Lower leg skin (tissue), 3 donors: Measurements from ENCODE around the gene GPN1.

Experiments used
- POLR2A ChIP-seq, 2 donors: fragments of 450-650 bp; IDR thresholded peaks; one replicate each; pipeline ENCODE4 v1.6.1; 2016 to 2017; ENCODE audit warnings: antibody characterized with exemption in 2 of 2, mild to moderate bottlenecking in 1 of 2, moderate library complexity in 1 of 2
- TF ChIP-seq, protein P1 (sequence below), 3 donors: fragments of 450-650 bp; IDR thresholded peaks; one replicate each; pipeline ENCODE4 v1.5.1; 2016; ENCODE audit warnings: antibody characterized with exemption in 3 of 3, mild to moderate bottlenecking in 3 of 3, moderate library complexity in 2 of 3

DNA sequence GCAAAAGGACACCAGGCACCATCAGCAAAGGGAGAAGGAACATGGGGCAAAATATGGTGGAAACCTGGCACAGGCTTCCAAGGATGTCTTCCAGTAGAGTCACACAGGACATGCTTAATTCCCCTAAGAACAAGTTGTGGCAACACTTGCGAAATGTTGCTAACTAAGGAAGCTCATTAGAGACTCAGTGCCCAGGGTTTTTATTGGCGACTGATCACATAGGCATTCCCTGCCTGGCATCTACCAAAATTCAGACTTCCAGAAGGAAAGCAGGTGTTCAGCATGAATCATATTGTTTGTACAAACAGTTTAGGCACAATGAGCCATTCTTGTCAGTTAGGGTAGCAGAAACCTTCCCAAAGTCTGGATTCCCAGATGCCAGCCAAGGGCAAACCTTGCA, 60.6 kb downstream of the GPN1 start:
- TF ChIP-seq, protein P1, sequence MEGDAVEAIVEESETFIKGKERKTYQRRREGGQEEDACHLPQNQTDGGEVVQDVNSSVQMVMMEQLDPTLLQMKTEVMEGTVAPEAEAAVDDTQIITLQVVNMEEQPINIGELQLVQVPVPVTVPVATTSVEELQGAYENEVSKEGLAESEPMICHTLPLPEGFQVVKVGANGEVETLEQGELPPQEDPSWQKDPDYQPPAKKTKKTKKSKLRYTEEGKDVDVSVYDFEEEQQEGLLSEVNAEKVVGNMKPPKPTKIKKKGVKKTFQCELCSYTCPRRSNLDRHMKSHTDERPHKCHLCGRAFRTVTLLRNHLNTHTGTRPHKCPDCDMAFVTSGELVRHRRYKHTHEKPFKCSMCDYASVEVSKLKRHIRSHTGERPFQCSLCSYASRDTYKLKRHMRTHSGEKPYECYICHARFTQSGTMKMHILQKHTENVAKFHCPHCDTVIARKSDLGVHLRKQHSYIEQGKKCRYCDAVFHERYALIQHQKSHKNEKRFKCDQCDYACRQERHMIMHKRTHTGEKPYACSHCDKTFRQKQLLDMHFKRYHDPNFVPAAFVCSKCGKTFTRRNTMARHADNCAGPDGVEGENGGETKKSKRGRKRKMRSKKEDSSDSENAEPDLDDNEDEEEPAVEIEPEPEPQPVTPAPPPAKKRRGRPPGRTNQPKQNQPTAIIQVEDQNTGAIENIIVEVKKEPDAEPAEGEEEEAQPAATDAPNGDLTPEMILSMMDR (IDR thresholded peaks at IDR 0.05) = no peak
- no peak for TF ChIP-seq POLR2A (IDR thresholded peaks at IDR 0.05)
